ENCODE measurements around the gene CACNA2D3.

DNA sequence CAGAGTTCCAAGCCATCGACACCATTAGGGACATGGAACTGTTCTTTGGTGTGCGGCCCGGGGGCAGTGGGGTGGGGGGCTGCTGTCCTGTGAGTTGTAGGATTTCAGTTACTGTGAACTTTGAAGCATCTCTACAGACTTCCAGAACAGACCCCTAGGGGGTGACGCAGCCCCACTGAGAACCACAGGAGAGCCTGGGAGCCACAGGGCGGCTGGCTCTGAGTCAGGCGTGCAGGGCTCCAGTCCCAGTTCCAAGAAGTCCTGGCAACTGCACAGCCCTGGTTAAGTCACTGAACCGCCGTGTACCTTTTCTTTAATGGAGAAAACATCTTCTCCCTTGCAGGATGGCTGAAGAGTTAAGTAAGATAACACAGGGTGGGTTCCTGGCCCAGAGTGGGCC, 829.1 kb downstream of the CACNA2D3 start:
- TF ChIP-seq CTCF (IDR thresholded peaks at IDR 0.05) (no peak), ZFX (IDR thresholded peaks at IDR 0.05; ENCODE audit: borderline replicate concordance) (no peak)
